Left lung (tissue), 10 donors: Measurements from ENCODE around the gene PRTFDC1. TPM values are rescaled to one million over a fixed set of nuclear protein-coding genes. Genes with fewer than 3 reads are reported as not detected.

ENCODE experiments used
- ATAC-seq: fragments of 200-7000 bp; cut with Tn5 transposase; one replicate; pipeline ENCODE4 v1.9.1; 2020; ENCODE audit warnings: moderate library complexity
- DNase-seq, 4 donors: peaks; one replicate each; pipeline ENCODE4 v3.0.0-alpha.2; 2013 to 2020
- H3K27ac ChIP-seq, 2 donors: fragments of 200-600 bp; sonication (generic) in 1 of 2; one replicate each; pipeline versions ENCODE4 v1.5.0 to v1.8.0; 2020 to 2021
- H3K27me3 ChIP-seq, 2 donors: fragments of 200-600 bp; sonication (generic) in 1 of 2; one replicate each; pipeline versions ENCODE4 v1.5.0 to v1.8.0; 2020 to 2021
- H3K36me3 ChIP-seq, 2 donors: fragments of 200-600 bp; sonication (generic) in 1 of 2; one replicate each; pipeline versions ENCODE4 v1.5.0 to v1.8.0; 2020 to 2021
- H3K4me1 ChIP-seq, 2 donors: fragments of 200-600 bp; one replicate each; pipeline ENCODE4 v1.8.0; 2021
- H3K4me3 ChIP-seq, 2 donors: fragments of 200-600 bp; sonication (generic) in 1 of 2; one replicate each; pipeline versions ENCODE4 v1.5.0 to v1.8.0; 2020 to 2021; ENCODE audit warnings: mild to moderate bottlenecking in 1 of 2
- H3K9me3 ChIP-seq, 2 donors: fragments of 200-600 bp; sonication (generic) in 1 of 2; one replicate each; pipeline versions ENCODE4 v1.5.0 to v1.8.0; 2020 to 2021
- intact Hi-C, 2 donors: fragments of 100-400 bp; cut with DNase I; formaldehyde crosslinking; loops; one replicate each; pipeline versions ENCODE4 v1.11.2 to v1.14.2; 2022
- polyA plus RNA-seq, 6 donors: library from polyadenylated mRNA; unstranded; fragments of 120-200 nt; gene quantifications; one replicate each; pipeline ENCODE4 v1.2.1, GENCODE V29; 2013; ENCODE audit not compliant: insufficient read length in 6 of 6
- total RNA-seq, 2 donors: library from RNA; stranded (reverse); fragmentation: NEBNext Ultra II Directional; extraction: Animal tissue kit (Norgen Biotek cat#: 25700); gene quantifications; one replicate each; pipeline ENCODE4 v1.2.1, GENCODE V29; 2021
- TF ChIP-seq, protein P1 (sequence below), 2 donors: fragments of 200-600 bp; sonication (generic) in 1 of 2; IDR thresholded peaks; one replicate each; pipeline versions ENCODE4 v1.5.0 to v1.8.0; 2021; ENCODE audit warnings: antibody characterized with exemption in 2 of 2
- donor health status: DM: no; HTN: yes; CAD: no.
- donor health status: DM: no; HTN: no; CAD: no.

Gene PRTFDC1
- total and polyA plus RNA-seq, 8 donors: 5.2 to 69.7 (median 49.5) TPM

DNA sequence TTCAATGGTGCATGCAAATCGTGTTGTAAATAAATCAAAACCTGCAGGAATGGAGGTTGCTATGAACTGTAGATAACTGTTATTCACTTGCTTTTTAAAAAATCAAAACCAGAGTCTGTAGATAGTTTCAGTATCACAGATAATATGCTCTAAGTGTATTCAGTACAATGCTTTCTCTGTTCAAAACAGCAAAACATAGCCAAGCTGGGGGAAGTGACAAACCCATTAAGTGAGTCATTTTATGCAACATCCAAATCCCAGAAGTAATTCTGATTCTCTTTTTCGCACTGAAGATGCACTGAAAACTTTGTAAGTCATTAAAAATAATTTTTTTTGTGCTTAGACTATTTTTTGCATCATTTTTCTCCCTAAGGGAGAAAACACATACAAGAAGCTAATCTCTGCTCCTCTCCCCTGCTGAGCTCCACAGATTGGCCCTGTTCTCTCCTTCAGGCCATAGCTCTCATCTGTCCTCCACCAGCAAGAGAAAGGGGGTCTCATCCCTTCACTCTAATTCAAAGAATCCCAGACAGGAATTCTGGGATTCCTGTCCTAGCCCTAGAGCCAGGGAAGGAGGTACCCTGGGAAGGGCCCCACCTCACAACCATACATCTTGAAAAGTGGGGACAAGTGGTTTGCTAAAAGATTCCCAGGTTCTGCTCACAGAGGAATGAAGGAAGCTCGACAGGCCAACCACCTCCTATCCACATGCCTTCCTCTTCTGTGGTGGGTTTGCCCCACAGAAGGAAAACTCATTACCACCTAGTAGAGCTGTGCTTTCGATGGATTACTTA lies 4.9 kb downstream of the PRTFDC1 start:
- Histone ChIP-seq H3K9me3 (no peaks in the 10 kb centered on the region), H3K4me1 (peaks cover 0 to 4% of the 10 kb centered on the region in 2 donors), H3K4me3 (no peak overlapping the region), H3K27me3 (peaks cover 0 to 14% of the 10 kb centered on the region in 2 donors), H3K36me3 (no peaks in the 10 kb centered on the region), H3K27ac (peak overlapping the region; percentile 21 to 35)
- intact Hi-C loops: no loop called here
- TF ChIP-seq, protein P1, sequence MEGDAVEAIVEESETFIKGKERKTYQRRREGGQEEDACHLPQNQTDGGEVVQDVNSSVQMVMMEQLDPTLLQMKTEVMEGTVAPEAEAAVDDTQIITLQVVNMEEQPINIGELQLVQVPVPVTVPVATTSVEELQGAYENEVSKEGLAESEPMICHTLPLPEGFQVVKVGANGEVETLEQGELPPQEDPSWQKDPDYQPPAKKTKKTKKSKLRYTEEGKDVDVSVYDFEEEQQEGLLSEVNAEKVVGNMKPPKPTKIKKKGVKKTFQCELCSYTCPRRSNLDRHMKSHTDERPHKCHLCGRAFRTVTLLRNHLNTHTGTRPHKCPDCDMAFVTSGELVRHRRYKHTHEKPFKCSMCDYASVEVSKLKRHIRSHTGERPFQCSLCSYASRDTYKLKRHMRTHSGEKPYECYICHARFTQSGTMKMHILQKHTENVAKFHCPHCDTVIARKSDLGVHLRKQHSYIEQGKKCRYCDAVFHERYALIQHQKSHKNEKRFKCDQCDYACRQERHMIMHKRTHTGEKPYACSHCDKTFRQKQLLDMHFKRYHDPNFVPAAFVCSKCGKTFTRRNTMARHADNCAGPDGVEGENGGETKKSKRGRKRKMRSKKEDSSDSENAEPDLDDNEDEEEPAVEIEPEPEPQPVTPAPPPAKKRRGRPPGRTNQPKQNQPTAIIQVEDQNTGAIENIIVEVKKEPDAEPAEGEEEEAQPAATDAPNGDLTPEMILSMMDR (IDR thresholded peaks at IDR 0.05): no peak
- peak; percentile 36 for ATAC-seq
- DNase-seq: no peak

DNA sequence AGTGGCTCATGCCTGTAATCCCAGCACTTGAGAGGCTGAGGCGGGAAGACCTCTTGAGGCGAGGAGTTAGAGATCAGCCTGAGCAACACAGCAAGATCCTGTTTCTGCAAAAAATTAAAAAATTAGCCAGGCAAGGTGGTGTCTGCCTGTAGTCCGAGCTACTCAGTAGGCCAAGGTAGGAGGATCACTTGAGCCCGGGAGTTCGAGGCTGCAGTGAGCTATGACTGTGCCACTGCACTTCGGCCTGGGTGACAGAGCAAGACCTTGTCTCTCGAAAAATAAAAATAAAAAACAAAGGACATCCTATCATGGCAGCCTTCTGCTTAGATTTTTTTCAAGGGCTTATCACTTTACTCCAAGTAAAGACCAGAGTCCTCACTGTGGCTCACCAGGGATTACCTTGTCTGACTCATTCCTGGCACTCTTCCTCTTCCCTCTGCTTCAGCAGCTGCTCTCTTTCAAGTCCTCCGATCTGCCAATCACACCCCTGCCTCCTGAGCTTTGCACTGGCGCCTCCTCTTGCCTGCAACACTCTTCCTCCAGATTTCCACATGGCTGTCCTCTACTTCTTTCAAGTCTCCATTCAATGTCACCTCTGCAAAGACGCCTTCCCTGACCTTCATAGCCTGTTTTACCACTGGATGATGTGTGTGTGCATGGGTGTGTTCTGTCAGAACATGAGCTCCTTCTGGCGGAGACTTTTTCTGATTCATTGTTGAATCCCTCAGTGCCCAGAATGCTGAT lies 7.7 kb downstream of the PRTFDC1 start:
- TF ChIP-seq, protein P1 (IDR thresholded peaks at IDR 0.05): no peak
- H3K9me3 ChIP-seq: no peaks in the 10 kb centered on the region
- H3K36me3 ChIP-seq: no peaks in the 10 kb centered on the region
- H3K4me3 ChIP-seq: no peak overlapping the region
- no peaks in the 10 kb centered on the region for H3K27me3 ChIP-seq
- no peaks in the 10 kb centered on the region for H3K4me1 ChIP-seq
- intact Hi-C loops: no loop called here
- no peak for DNase-seq
- peak; percentile 23 for ATAC-seq
- no peak overlapping the region for H3K27ac ChIP-seq

DNA sequence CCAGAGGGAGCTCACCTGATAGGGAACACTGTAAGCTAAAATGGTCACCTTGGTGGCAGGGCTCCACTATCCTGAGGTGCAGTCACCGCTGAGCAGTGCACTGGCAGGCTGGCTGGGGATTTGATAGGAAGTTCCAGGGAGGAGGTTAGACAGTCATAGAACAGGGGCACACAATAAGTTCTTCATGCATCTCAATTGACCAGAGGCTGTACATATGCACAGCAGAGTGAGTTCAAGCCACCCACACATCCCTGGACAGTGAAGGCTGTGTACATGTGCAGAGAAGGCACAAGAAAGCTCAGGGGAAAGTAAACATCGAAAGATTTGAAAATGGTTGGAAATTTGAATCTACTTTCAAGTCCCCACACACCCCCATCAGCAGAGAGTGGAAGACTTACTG lies 13.9 kb downstream of the PRTFDC1 start:
- H3K4me1 ChIP-seq: no peaks in the 10 kb centered on the region
- H3K9me3 ChIP-seq: no peaks in the 10 kb centered on the region
- TF ChIP-seq, protein P1 (IDR thresholded peaks at IDR 0.05): no peak
- intact Hi-C loops: no loop called here
- H3K4me3 ChIP-seq: no peak overlapping the region
- no peaks in the 10 kb centered on the region for H3K36me3 ChIP-seq
- no peaks in the 10 kb centered on the region for H3K27me3 ChIP-seq
- H3K27ac ChIP-seq: no peak overlapping the region
- ATAC-seq: no peak
- no peak for DNase-seq

DNA sequence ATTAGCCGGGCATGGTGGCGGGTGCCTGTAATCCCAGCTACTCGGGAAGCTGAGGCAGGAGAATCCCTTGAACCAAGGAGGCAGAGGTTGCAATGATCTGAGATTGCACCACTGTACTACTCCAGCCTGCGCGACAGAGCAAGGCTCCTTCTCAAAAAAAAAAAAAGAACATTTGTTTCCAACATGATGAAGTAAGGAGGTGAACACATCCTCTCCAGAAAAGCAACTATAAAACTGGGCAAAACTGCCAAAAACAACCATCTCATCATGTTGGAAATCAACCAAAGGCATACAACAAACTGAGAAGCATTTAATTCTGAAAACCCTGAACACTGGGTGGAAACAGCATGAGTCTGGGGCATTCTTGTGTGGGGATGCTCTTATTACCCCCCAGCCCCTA lies 14.3 kb downstream of the PRTFDC1 start:
- H3K27ac ChIP-seq: no peak overlapping the region
- TF ChIP-seq, protein P1 (IDR thresholded peaks at IDR 0.05): no peak
- H3K36me3 ChIP-seq: no peaks in the 10 kb centered on the region
- no peaks in the 10 kb centered on the region for H3K9me3 ChIP-seq
- H3K4me3 ChIP-seq: no peak overlapping the region
- ATAC-seq: no peak
- no peaks in the 10 kb centered on the region for H3K4me1 ChIP-seq
- no peak for DNase-seq
- intact Hi-C loops: no loop called here
- no peaks in the 10 kb centered on the region for H3K27me3 ChIP-seq
